GM13977 (cell line): ENCODE measurements around the gene LSMEM2.

Source experiments
- DNase-seq: peaks from one replicate; pipeline ENCODE4 v3.0.0; 2012; ENCODE audit warnings: low spot score
- in situ Hi-C: fragments of 300-500 bp; cut with MboI; formaldehyde crosslinking; loops from one replicate; pipeline ENCODE4 v1.12.0; 2022; ENCODE audit warnings: low sequenced_read_pairs, low pct_unique_long_range_greater_than_20kb, mixed read lengths, inconsistent platforms; ENCODE audit not compliant: unreplicated experiment
- TF ChIP-seq, protein P1 (sequence below): IDR thresholded peaks from 2 replicates; pipeline ENCODE4 v1.5.1; 2012; ENCODE audit warnings: mild to moderate bottlenecking, control low read depth; ENCODE audit not compliant: insufficient read depth; ENCODE audit errors: extremely low read depth, missing control alignments

LSMEM2 gene

DNA sequence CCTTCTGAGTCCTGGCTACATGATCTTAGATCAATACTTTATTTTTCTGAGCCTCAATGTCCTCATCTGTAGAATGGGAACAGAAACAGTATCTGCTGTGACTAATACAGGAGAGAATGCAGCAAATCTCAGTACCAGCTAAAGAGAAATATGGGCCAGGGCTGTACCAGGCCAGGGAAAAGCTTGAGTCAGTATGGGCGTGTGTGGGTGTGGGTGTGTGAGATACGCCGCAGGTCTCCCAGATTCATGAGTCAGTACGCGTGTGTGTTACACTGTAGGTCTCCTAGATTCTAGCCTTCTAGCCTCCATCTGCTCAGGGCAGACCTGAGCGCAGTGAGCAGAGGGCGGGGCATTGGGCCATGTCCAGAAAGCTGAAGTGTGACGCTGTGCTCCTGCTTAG, 27.7 kb upstream of the LSMEM2 start:
- TF ChIP-seq, protein P1, sequence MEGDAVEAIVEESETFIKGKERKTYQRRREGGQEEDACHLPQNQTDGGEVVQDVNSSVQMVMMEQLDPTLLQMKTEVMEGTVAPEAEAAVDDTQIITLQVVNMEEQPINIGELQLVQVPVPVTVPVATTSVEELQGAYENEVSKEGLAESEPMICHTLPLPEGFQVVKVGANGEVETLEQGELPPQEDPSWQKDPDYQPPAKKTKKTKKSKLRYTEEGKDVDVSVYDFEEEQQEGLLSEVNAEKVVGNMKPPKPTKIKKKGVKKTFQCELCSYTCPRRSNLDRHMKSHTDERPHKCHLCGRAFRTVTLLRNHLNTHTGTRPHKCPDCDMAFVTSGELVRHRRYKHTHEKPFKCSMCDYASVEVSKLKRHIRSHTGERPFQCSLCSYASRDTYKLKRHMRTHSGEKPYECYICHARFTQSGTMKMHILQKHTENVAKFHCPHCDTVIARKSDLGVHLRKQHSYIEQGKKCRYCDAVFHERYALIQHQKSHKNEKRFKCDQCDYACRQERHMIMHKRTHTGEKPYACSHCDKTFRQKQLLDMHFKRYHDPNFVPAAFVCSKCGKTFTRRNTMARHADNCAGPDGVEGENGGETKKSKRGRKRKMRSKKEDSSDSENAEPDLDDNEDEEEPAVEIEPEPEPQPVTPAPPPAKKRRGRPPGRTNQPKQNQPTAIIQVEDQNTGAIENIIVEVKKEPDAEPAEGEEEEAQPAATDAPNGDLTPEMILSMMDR: no peak
- no peak for DNase-seq
- in situ Hi-C loops: no loop called here

DNA sequence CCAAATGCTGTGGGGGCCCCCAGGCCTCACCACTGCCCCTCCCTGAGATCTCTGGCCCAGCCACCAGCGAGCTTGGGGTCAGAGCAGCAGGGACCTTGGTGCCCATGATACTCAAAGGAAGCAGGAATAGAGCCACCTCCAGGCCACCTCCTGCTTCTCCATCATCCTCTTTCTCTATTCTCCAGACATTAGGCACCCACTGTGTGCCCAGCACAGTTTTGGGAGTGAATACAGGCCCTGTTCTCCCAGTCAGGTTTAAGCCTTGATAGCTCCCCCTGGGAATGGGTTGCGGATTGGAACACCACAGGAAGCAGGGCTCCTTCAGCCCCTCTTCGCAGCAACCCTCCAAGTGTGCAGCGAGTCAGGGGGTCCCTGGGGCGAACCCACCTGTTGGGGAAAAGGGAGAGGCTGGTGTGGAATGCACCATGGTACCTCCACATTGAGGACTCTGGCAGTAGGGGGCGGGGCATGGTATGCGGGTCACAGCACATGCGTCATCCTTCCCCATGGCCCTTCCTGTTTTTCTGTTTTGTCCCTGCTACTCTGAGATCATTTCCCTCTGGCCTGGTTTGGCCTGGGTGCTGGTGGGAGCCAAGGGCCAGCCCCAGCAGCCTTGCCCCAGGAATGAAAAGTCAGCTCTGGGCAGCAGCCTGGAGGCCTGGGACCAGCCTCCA, 24.2 kb upstream of the LSMEM2 start:
- in situ Hi-C loops: no loop called here
- TF ChIP-seq, protein P1: no peak
- DNase-seq: no peak

DNA sequence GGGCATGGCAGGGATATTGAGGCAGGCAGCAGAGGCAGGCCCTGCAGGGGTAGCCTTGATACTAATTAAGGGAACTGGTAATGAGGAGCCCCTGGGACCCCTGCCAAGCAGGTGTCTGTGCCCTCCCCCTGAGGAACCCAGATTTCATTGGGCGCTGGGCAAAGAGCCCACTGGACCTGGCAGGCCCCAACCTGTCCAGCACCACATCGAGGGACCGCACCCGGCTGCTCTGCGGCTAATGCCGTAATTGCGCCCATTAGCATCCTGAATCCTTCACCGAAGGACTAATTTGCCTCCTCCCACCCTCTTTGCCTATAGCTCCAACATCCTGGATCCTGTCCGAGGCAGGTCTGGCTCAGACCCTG, 23.7 kb upstream of the LSMEM2 start:
- TF ChIP-seq, protein P1: no peak
- no peak for DNase-seq
- in situ Hi-C loops: no loop called here

DNA sequence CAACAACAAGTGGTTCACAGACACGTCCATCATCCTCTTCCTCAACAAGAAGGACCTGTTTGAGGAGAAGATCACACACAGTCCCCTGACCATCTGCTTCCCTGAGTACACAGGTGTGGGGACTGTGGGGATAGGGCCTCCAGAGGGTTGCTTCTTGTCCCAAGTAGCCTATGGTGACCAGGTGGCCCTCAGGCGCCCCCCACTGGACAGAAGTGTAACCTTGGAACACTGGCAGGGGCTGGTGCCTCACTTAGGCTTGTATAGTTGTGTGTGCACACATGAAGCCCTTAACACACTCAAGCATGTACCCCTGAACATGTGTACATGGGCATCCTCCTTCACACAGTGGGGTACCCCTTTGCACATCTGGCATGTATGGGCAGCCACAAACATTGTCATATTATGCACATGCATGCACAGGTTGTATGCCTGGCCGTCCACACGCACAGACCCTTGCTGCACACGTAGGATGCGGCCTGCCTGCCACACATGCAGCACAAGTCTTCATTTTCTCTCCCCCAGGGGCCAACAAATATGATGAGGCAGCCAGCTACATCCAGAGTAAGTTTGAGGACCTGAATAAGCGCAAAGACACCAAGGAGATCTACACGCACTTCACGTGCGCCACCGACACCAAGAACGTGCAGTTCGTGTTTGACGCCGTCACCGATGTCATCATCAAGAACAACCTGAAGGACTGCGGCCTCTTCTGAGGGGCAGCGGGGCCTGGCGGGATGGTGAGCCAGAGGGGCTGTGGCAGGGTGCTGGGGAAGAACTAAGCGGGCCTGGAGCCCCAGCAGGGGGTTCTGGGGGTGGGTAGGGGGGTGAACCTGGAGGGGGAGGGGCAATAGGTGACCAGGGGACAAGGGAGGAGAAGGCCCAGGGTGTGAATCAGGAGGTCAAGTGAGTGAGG, 21.7 kb upstream of the LSMEM2 start:
- no peak for DNase-seq
- TF ChIP-seq, protein P1: peak; percentile 51
- in situ Hi-C loops: no loop called here

DNA sequence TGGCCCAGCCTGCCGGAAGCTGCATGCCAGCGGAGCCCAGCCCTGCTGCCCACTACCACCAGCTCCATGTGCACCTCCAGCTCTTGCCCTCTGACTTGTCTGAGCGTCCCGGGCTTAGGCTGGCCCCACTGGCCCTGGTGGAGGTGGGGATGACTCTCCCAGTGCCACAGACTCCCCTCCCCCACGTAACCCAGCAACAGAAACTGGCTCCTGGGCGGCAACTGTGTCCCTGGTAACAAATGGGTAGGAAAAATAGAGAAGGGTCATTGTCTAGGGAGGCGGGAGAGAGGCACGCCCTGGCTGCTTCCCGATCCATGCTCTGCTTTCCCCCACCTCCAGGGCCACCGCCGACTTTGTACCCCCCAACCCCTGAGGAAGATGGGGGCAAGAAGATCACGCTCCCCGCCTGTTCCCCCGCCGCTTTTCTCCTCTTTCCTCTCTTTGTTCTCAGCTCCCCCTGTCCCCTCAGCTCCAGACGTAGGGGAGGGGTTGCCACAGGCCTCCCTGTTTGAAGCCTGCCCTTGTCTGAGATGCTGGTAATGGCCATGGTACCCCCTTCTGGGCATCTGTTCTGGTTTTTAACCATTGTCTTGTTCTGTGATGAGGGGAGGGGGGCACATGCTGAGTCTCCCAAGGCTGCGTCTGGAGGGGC, 20.7 kb upstream of the LSMEM2 start:
- DNase-seq: no peak
- in situ Hi-C loops: no loop called here
- TF ChIP-seq, protein P1: no peak

DNA sequence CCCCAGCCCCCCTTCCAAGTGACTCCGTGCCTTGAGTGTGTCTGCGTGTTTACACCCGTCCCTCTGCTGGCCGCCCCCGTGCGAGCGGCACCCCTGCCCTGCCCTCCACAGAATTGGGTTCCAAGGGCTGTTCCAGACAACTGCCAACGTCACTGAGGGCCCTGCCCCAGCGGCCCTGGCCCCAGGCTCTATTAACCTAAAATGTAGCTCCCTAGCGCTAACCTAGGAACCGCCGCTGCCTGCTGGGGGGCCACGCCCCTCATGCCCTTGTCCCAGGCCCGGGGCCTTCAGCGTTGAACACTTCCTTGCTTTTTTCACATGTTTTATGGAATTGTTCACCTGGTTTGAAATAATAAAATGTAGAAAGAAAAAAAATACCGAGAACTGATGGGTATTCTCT, 19.9 kb upstream of the LSMEM2 start:
- in situ Hi-C loops: no loop called here
- TF ChIP-seq, protein P1: no peak
- no peak for DNase-seq
